HCT116 (cell line): ENCODE results near the gene RRAS2.

ENCODE experiments used
- CEBPB ChIP-seq: IDR thresholded peaks from 2 replicates; pipeline ENCODE4 v1.6.1; 2012; ENCODE audit warnings: low read depth
- CTCF ChIP-seq, 3 experiments: fragments of 200-600 bp in 1 of 3; sonication (generic) in 1 of 3; IDR thresholded peaks in 2 of 3; conservative IDR thresholded peaks in 1 of 3; 2 replicates each; pipeline ENCODE4 v1.5.1; 2012 to 2017; ENCODE audit warnings: low read depth in 2 of 3, low read length in 2 of 3, antibody characterized with exemption in 1 of 3, borderline replicate concordance in 1 of 3, control low read depth in 1 of 3, mild to moderate bottlenecking in 1 of 3, mixed read lengths in 1 of 3, mixed run types in 1 of 3, moderate library complexity in 1 of 3; ENCODE audit not compliant: insufficient read depth in 1 of 3
- POLR2A ChIP-seq: IDR thresholded peaks from 2 replicates; pipeline ENCODE4 v1.7.0; 2011; ENCODE audit warnings: borderline replicate concordance; ENCODE audit not compliant: insufficient read depth, insufficient read length; ENCODE audit errors: extremely low read depth
- POLR2AphosphoS5 ChIP-seq: IDR thresholded peaks from 2 replicates; pipeline ENCODE4 v1.6.1; 2011; ENCODE audit warnings: mild to moderate bottlenecking, low read depth, low read length, moderate library complexity
- SP1 ChIP-seq: IDR thresholded peaks from 2 replicates; pipeline ENCODE4 v1.6.1; 2012; ENCODE audit warnings: low read depth

GRCh38 chr11:14388352-14388751 lies 29.4 kb upstream of the RRAS2 start:
- TF ChIP-seq POLR2AphosphoS5 = no peak
- TF ChIP-seq CTCF (IDR thresholded peaks at IDR 0.05 in 2 of 3, conservative IDR thresholded peaks at IDR 0.05 in 1 of 3; ENCODE audit: borderline replicate concordance in 1 of 3, insufficient read depth in 1 of 3, low read depth in 2 of 3, low read length in 2 of 3) = no peak
- TF ChIP-seq CEBPB = no peak
- no peak for TF ChIP-seq POLR2A
- TF ChIP-seq SP1 = no peak
